HG03354 (cell line): ENCODE results near the gene EIF2AK2.

Experiments
- ATAC-seq: cut with Tn5 transposase; IDR thresholded peaks from one replicate; pipeline ENCODE4 v1.9.1; 2021; ENCODE audit warnings: mild to moderate bottlenecking; ENCODE audit not compliant: unreplicated experiment, poor library complexity, severe bottlenecking

Gene EIF2AK2

DNA sequence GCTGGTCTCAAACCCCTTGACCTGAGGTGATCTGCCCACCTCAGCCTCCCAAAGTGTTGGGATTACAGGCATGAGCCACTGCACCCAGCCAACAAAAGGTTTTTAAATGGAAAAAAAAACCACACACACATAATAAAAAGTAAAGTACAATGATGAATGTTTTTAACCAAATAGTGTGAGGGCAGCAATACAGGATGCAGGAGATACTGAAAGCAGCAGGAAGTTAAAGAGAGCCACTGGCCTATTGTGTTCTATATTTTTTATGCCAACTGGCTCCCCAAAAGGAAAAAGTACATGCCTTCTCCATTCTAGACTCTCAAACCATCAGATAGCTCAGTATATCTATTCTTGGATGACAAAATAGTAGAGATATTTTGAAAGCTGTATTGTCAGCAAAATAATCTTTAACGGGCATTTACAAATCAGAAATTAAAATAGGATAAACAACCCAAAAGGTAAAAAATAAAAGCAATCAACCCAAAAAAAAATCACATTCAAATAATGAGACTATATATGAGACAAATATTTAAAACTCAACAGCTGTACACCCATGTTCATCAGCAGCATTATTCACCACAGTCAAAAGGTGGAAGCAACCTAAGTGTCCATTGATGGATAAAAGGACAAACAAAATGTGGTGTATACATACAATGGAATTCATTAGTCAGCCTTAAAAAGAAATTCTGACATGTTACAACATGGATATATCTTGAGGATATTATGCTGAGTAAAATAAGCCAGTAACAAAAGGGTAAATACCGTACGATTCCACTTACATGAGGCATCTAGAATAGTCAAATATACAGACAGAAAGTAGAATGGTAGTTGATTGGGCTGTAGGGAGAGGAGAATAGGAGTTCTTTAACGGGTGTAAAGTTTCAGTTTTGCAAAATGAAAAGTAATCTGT, 46.2 kb downstream of the EIF2AK2 start:
- no peak for ATAC-seq

DNA sequence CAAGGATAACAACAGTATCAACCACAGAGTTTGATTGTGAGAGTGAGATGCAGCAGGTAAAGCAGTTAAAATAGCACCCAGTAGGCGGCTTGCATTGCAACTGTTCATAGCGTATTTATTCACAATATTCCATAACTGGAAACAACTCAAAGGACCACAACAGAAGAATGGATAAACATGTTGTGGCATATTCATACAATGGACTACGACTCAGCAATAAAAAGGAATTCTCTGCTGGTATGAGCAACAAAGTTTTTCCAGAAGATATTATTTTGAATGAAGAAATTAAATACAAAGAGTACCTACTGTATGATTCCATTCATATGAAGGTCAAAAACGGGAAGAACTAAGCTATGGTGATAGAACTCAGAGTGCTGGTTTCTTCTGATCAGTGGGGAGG, 47.3 kb downstream of the EIF2AK2 start:
- ATAC-seq, result no peak

DNA sequence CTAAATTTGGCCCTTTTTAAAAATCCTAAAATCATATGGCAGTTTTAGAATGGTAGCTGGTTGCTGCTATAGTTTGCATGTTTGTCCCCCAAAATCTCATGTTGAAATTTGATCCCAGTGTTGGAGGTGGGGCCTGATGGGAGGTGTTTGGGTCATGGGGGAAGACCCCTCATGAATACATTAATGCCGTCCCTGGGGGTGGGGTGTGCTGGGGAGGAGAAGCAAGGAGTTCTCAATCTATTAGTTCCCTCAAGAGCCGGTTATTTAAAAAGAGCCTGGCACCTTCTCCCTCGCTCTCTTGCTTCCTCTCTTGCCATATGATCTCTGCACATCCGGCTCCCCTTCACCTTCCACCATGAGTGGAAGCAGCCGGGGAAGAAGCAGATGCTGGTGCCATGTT, 51.6 kb downstream of the EIF2AK2 start:
- ATAC-seq, result no peak

DNA sequence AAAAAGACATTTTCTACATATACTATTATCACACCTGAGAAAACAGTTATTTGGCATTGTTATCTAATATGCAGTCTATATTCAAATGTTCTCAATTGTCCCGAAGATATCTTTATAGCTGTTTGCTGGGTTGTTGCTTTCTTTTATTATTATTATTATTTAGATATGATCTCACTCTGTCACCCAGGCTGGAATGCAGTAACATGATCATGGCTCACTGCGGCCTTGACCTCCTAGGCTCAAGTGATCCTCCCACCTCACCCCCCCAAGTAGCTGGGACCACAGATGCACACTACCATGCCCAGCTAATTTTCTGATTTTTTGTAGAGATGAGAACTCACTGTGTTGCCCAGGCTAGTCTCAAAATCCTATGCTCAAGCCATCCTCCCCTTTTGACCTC, 52.6 kb downstream of the EIF2AK2 start:
- no peak for ATAC-seq

DNA sequence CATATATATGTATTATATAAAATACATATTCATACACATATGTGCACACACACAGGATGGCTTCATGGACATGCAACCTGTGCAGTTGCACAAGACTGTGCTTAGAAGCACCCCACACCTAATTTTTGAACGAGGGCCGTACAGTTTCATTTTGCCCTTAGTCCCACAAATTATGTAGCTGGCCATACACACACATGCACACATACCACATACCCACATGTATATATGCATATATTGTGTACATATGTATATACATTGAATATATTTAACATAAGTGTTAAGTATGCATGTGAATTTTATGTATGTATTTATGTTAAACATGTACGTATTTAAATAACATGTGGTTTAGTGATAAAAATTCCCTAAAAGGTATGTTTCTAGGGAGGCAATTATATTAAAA, 54.2 kb downstream of the EIF2AK2 start:
- no peak for ATAC-seq

DNA sequence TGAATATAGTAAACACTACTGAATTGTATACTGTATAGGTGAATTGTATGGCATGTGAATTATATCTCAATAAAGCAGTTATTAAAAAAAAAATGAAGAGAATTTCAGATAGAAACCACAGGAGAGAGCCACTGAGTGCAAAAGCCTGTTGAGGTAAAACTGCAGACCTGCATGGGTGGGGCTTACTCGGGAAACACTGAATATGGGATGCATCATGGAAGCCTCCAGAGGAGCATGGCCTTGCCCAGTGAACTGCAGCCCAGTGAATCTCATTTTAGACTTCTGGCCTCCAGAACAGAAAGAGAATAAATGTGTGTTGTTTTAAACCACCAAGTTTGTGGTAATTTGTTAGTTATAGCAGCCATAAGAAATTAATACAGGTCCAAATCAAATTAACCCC, 56.7 kb downstream of the EIF2AK2 start:
- ATAC-seq, result no peak

DNA sequence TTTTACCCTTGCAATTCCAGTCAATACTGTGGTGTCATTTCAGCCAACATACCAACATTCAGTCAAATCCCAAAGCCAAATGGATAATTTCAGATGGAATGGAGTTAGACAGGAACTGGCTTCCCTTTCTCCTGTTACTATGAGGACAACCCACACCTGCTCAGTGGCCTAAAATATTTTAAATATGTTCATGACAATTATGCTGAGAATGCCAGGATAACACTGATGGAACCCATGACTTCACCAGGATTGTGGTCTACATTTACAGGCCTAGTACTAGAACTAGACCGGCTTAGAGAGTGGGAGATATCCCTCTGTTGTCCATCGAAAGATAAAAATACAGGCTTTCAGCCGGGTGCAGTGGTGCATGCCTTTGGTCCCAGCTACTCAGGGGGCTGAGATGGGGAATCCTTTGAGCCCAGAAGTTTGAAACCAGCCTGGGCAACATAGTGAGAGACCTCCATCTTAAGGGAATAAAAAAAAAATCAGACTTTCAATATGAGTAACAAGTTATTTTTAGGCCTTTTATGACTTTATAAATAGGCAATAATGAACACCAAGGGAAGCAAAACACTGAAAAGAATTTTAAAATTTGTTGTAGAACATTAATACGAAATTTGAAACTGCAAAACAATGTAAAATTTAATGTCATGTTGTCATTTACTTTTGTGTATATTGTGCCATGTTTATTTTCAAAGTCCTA, 58.2 kb downstream of the EIF2AK2 start:
- no peak for ATAC-seq

DNA sequence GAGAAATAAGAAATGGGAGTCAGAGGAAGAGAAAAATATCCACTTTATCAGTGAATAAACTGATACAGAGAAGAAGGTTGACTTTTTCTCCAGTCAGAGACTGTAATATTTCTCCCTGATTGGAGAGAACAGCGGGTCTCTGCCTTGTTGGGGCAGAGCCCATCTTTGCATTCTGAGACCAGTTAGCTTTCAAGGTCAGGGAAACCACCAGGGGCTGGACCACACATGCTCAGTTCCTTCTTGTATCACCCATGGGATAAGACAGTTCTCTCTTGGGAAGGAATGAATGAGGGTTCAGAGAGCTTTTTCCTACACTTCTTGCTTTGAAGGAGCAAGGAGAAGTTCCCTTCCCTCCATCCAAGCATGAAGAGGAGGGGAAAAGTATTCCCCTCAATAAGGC, 60.2 kb downstream of the EIF2AK2 start:
- no peak for ATAC-seq

DNA sequence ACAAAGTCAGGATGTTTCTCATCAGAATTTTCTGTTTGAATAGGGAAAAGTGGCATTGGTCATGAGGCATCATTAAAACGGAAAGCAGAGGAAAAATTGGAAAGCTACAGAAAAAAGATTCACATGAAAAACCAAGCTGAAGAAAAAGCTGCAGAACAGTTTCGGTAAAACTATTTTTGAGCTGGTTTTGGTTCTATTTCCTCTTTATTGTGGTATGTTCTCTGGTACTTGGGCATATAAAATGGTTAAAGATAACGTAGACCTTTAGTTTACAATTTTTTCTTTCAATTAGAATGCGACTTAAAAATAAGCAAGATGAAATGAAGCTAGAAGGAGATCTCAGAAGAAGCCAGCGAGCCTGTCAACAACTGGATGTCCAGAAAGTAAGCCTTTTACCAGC, 64.9 kb downstream of the EIF2AK2 start:
- peak; percentile 65 for ATAC-seq

DNA sequence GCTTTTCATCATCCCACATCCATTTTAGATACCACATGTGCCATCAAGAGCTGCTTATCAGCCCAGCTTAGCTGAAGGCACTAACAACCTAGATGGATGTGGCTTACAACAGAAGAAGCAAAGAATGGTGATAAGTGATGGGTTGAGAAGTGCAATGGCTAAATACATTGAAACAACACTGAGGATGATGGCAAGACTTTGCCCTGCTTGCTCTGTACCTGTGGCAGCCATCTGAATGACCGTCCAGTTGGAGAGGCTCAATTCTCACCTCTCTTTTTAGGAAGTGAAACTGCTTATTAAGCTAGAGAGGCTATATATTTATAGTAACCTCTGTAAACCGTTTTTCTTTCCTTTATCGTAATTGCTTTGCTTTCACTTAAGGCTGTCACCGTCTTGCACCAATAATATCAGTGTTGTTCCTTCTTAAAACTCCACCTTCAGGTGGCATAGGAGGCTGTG, 66.7 kb downstream of the EIF2AK2 start:
- ATAC-seq, result peak; percentile 90

DNA sequence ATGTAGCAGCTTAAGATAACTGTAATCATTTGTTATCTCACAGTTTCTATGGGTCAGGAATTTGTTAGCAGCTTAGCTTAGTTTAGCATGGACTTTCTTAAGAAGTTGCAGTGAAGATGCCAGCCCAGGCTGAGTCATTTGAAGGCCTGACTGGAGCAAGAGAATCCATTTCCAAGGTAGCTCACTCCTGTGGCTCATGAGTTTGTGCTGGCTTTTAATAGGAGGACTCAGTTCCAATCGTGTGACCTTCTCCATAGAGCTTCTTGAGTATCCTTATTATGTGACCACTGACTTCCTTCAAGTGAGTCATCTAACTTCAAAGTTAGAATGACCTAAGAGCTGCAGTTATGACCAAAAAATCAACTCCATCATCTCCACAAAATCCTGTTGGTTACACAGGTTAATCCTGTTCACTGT, 71.0 kb downstream of the EIF2AK2 start:
- ATAC-seq, result no peak

DNA sequence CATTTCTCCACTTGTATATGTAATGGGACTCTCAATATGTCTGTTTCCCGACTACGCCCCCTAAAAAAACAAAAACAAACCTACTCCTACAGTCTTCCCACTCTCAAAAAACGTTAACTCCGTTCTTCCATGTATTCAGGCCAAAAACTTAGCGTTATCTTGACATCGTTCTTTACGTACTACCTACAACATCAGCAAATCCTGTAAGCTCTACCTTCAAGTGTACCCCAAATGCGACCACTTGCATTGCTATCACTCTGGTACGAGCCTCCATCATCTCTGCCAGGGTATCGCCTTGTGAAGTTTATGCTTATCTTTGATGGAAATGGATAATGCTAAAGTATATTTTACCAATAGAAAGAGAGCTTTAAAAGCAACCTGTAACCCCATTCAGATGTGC, 72.0 kb downstream of the EIF2AK2 start:
- peak; percentile 5 for ATAC-seq

DNA sequence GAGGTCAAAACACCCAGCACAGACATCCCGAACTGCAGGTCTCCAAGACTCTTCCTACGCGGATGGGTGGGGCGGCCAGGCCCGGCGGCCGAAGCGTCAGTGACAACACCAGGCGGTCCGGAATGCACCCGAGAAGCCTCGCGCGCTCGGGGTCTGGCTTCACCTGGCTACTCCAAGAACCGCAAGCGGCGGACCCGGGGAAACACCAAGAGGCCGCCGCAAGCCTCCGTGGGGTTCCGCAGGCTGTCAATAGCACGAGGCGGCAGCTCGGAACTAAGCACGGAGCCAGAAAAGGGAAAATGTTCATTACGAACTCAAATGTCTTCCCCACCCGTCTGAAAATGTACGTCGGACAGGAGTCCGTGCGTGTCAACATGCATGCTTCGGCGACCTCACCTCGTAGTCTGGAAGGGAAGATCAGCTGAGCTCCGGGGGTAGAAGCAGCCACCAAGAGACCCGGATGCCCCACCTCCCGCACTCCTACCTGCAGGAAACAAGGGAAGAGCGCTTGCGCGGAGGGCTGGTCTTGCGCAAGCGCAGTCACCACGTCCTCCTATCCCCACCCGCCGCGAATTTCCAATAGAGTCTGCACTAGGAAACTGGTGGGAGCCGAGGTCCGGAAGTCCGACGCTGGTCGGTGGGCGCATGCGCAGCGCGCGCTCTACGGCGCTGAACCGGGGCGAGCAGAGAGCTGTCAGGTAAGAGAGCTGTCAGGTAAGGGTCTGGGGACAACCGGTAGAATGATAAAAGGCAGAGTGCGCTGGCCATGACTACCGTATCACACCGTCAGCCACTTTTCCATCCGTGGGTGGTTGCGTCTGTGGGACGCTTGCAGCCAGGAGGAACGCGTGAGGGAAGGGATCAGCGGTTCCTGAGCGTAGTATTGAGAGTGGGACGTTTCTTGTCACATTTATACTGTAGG, 72.6 kb downstream of the EIF2AK2 start, which contains the start of the genes GPATCH11 and HEATR5B:
Gene GPATCH11, plus strand, starts transcription at position 646 of the 922 bp plus-strand sequence. CDS start 3,864 bp downstream, outside the sequence.
Gene HEATR5B, minus strand, starts transcription at position 500 of the 922 bp plus-strand sequence. CDS start 958 bp downstream, outside the sequence.
- ATAC-seq, result peak; percentile 81

DNA sequence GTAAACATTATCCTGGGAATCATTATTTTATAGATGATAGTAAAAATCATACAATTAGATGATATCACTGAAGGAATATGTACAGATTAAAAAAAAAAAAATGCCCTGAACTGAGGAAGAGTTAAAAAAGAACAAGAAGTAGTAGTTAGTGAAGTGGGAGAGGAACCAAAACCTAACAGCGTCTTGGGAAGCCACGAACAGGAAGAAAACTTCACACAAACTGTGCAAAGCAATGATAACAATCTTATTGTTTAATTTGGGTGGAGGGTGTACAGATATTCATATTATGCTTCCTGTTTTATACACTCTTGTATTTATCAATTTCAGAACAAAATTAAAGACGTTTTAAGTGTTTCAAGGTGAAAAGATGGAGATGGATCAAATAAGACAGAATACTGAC, 76.1 kb downstream of the EIF2AK2 start:
- no peak for ATAC-seq

DNA sequence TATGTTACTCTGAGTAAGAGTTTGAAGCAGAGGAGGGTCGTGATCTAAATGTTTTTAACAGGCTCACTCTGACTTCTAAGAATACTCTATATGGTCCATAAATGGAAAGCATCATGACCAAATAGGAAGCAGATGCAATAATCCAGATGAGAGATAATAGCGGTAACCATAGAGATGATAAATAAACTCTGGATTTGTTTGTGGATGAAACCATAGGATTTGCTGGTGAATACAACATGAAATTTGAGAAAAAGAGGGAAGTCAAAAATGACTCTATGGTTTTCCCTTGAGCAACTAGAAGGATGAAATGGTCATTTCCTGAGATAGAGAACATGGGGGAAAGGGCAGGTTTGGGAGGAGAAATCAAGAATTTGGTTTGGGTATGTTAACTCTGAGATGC, 76.5 kb downstream of the EIF2AK2 start:
- ATAC-seq, result no peak

DNA sequence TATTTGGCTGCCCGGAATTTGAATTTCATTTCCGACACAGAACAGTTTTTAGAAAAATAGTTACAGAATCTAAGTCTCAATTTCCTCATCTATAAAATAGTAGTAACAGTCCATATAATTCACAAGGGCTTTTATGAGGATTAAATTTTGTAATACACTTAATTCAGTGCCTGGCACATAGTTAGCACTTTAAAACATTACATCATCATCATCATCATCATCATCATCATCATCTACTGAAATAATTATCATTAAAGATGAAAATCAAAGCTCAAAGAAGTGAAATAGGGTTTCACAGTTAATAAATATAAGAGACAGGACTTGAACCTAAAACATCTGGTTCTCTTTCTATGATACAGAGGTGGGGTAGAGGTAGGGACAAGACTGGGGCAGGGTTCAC, 85.8 kb downstream of the EIF2AK2 start:
- no peak for ATAC-seq

DNA sequence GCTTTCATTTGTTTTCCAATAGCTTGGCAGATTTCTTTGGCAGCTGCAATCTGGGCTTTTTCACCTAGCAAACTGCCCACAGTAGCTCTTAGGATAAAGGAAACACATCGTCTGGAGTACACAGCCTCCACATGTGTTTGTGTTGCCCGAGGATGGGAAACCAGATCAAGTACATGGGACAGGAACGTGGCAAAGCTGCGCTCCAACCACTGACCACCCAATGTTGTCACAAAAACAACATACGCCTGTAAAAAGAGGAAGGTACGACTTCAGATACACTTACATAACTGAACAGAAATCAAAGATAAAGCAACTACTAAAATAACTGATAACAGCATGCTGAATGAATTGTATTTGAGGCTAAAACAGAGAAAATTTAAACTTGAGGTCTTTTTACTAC, 88.1 kb downstream of the EIF2AK2 start:
- ATAC-seq, result no peak

DNA sequence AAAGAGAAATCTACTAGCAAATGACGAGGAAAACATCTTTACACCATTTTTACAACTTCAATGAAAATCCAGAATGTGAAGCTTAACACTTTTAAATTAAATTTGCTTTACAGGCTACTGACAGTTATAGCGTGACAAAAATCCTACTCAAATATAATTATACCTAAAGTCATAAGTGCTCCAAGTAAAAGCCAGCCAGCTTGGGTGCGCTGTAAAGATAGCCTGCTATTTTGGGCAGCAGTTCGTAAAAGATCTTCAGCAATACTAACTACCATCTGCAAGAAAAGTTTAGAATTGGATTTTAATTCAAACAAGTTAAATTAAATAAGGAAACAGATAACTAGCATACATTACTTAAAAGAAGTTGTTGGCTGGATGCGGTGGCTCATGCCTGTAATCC, 95.0 kb downstream of the EIF2AK2 start:
- ATAC-seq, result no peak

DNA sequence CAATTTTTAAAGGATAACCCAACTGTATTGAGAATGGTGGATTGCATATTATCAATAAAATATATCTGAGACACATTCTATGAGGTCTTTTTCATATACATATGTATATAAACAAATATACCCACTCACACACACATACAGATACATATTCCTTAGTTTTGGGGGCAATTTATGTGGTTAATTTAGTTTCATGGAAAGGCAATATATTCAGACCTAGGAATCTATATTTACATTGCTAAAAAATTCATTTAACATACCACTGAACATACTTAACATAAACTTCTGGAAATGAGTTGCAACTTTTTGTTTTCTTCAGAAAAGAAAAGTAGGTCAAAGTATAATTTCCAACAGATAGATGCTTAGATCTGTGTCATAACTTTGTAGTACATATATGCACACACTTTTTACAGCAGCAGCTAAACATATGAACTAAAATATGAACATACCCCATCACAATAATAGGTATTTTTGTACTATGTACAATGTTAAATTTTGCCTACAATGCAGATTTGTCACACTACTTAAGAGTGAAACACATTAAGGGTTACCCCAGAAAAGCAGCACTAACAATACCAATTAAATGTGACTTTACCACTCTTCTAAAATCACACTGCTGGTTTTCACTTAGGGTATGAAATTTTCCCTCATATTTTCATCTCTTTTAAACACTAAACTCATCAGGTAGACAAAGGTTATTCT, 95.6 kb downstream of the EIF2AK2 start:
- ATAC-seq, result no peak
